ENCODE data around the gene APPBP2. TPM values are rescaled to one million over a fixed set of nuclear protein-coding genes. Genes with fewer than 3 reads are reported as not detected.

Gene APPBP2
- total and polyA plus RNA-seq, 2 of the 8 experiments (the other 6 are each of a cell fraction or from before 2014, with no cell fraction given): 3.3 to 18.0 TPM

DNA sequence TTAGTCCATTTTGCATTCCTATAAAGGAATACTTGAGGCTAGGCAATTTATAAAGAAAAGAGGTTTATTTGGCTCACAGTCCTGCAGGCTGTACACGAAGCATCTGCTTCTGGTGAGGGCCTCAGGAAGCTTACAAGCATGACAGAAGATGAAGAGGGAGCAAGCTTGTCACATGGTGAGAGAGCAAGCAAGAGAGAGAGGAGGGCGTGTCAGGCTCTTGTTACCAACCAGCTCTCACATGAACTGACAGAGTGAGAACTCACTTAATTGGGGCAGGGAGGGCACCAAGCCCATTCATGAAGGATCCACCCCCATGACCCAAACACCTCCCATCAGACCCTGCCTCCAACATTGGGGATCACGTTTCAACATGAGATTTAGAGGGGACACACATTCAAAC is 102.2 kb downstream of the APPBP2 start:
- Histone ChIP-seq H3K4me1 (replicated peaks in 1 of 4; ENCODE audit: control insufficient read depth in 3 of 4, insufficient read depth in 4 of 4, low read length in 3 of 4) (peaks cover 0 to 7% (median 6%) of the 10 kb centered on the region in 4 experiments; a peak in 6 of 7 replicates), H3K36me3 (ENCODE audit: control insufficient read depth in 2 of 4, insufficient read depth in 4 of 4, low read length in 3 of 4) (no peaks in the 10 kb centered on the region), H4K8ac (ENCODE audit: extremely low read depth, insufficient read depth, low read length) (no peak overlapping the region), H4K20me1 (replicated peaks in 1 of 2; ENCODE audit: control insufficient read depth in 1 of 2, insufficient read depth in 2 of 2, low read length in 2 of 2) (no peaks in the 10 kb centered on the region), H3K79me2 (ENCODE audit: control insufficient read depth in 1 of 2, insufficient read depth in 2 of 2, low read length in 2 of 2) (no peaks in the 10 kb centered on the region), H3K23me2 (ENCODE audit: low read depth, low read length) (peaks cover 3% of the 10 kb centered on the region; the same call in 1 of the 2 replicates), H2BK5ac (ENCODE audit: low read depth, low read length) (no peak overlapping the region), H3K18ac (ENCODE audit: extremely low read depth, low read length) (no peak overlapping the region), H3K4ac (replicated peaks; ENCODE audit: insufficient read length, low read depth, low read length) (no peak overlapping the region), H3K4me2 (ENCODE audit: insufficient read depth in 1 of 2, low read depth in 2 of 2, low read length in 2 of 2) (no peak overlapping the region), H4K5ac (ENCODE audit: insufficient read length, low read depth, low read length) (no peak overlapping the region), H2BK120ac (replicated peaks; ENCODE audit: low read depth, low read length) (no peak overlapping the region), H4K91ac (replicated peaks; ENCODE audit: insufficient read length, low read length) (no peak overlapping the region), H3K9ac (replicated peaks in 1 of 4; ENCODE audit: extremely low read depth in 1 of 4, low read depth in 3 of 4, low read length in 3 of 4) (no peak overlapping the region), H3K14ac (ENCODE audit: insufficient read length) (no peak overlapping the region), H2BK15ac (ENCODE audit: low read length) (no peak overlapping the region), H2AFZ (ENCODE audit: low read length) (no peak overlapping the region), H3K27ac (ENCODE audit: low read depth, low read length) (no peak overlapping the region), H3K79me1 (ENCODE audit: low read depth, low read length) (no peaks in the 10 kb centered on the region), H3K9me3 (ENCODE audit: insufficient read depth in 2 of 2, low read depth in 1 of 2, low read length in 1 of 2) (no peaks in the 10 kb centered on the region), H3K4me3 (ENCODE audit: extremely low read depth in 1 of 4, insufficient read depth in 2 of 4, low read depth in 3 of 4, low read length in 4 of 4) (no peak overlapping the region), H2BK20ac (ENCODE audit: low read length) (no peak overlapping the region), H3K56ac (replicated peaks; ENCODE audit: insufficient read length, low read depth, low read length) (no peak overlapping the region), H2BK12ac (ENCODE audit: low read depth, low read length) (0 out of 2 replicates have a peak overlapping the region, but pooled peaks have one; percentile 50), H3K27me3 (replicated peaks in 1 of 4; ENCODE audit: control insufficient read depth in 3 of 4, extremely low read depth in 1 of 4, insufficient read depth in 3 of 4, low read length in 3 of 4) (peaks cover 0 to 11% (median 9%) of the 10 kb centered on the region in 4 experiments; a peak in 4 of 7 replicates), H2AK5ac (ENCODE audit: low read depth, low read length) (no peak overlapping the region), H3K23ac (ENCODE audit: insufficient read length) (no peak overlapping the region)
- WGBS, 2 experiments (ENCODE audit: extremely low coverage in 1 of 2, insufficient coverage in 1 of 2, insufficient read length in 1 of 2, insufficient replicate concordance in 2 of 2, low coverage in 1 of 2, low lambda C conversion rate in 2 of 2, missing lambda C conversion rate in 1 of 2): 87% methylated on average over 3 of the region's 3 CpGs; no CpG with 5 or more reads in 1 of the 2 experiments
- CTCF ChIA-PET (ENCODE audit: partially characterized antibody): interaction anchor here (0.8 to 1.6 kb wide), 4 partner anchors 9 to 250 kb away, joined by 3 to 5 read pairs (median 3); no protein-coding TSS in a partner anchor
- TF ChIP-seq SUZ12 (IDR thresholded peaks at IDR 0.05; ENCODE audit: low read length): no peak
- no peak for TF ChIP-seq PHF8 (conservative IDR thresholded peaks at IDR 0.05; ENCODE audit: low read depth, low read length)
- TF ChIP-seq RNF2 (IDR thresholded peaks at IDR 0.05; ENCODE audit: borderline replicate concordance, low read depth, low read length, missing control alignments, poor library complexity, severe bottlenecking): no peak
- TF ChIP-seq RFX5 (IDR thresholded peaks at IDR 0.05; ENCODE audit: borderline replicate concordance, low read depth, low read length): no peak
- TF ChIP-seq CBX5 (IDR thresholded peaks at IDR 0.05; ENCODE audit: low read depth, low read length): no peak
- TF ChIP-seq, protein P1, sequence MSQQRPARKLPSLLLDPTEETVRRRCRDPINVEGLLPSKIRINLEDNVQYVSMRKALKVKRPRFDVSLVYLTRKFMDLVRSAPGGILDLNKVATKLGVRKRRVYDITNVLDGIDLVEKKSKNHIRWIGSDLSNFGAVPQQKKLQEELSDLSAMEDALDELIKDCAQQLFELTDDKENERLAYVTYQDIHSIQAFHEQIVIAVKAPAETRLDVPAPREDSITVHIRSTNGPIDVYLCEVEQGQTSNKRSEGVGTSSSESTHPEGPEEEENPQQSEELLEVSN (IDR thresholded peaks at IDR 0.05): no peak
- TF ChIP-seq TAF7 (optimal IDR thresholded peaks at IDR 0.05; ENCODE audit: borderline replicate concordance, low read depth, low read length): no peak
- TF ChIP-seq BCL11A (IDR thresholded peaks at IDR 0.05; ENCODE audit: low read depth in 2 of 2, low read length in 2 of 2): no peak
- no peak for TF ChIP-seq SIRT6 (IDR thresholded peaks at IDR 0.05; ENCODE audit: low read length)
- no peak for TF ChIP-seq GABPA (IDR thresholded peaks at IDR 0.05; ENCODE audit: borderline replicate concordance, insufficient read depth, low read length)
- no peak for TF ChIP-seq CTBP2 (IDR thresholded peaks at IDR 0.05; ENCODE audit: borderline replicate concordance, insufficient read depth, insufficient read length, low read length)
- TF ChIP-seq, protein P2, sequence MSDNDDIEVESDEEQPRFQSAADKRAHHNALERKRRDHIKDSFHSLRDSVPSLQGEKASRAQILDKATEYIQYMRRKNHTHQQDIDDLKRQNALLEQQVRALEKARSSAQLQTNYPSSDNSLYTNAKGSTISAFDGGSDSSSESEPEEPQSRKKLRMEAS (IDR thresholded peaks at IDR 0.05): no peak
- FAIRE-seq (no peak), DNase-seq (ENCODE audit: low read depth in 1 of 2, low spot score in 2 of 2) (no peak)
- POLR2A ChIA-PET (ENCODE audit: partially characterized antibody): no interaction called here

All from H1 (cell line).